Thyroid gland (tissue), 4 donors: ENCODE data around the gene CAMK1D. TPM values are rescaled to one million over a fixed set of nuclear protein-coding genes. Genes with fewer than 3 reads are reported as not detected.

Experiments
- DNase-seq, 2 donors: peaks; one replicate each; pipeline ENCODE4 v3.0.0-alpha.2; 2019
- H3K27ac ChIP-seq, 3 donors: fragments of 200-600 bp; sonication (generic); 1 replicate in 2 of 3; 2 replicates in 1 of 3; pipeline ENCODE4 v1.5.1; 2016 to 2019; ENCODE audit warnings: mild to moderate bottlenecking in 1 of 3, moderate library complexity in 1 of 3
- H3K27me3 ChIP-seq: fragments of 200-600 bp; sonication (generic); one replicate; pipeline ENCODE4 v1.5.1; 2019
- H3K36me3 ChIP-seq, 2 donors: fragments of 200-600 bp; sonication (generic); one replicate each; pipeline ENCODE4 v1.5.1; 2016 to 2019
- H3K4me1 ChIP-seq, 2 donors: fragments of 200-600 bp; sonication (generic); one replicate each; pipeline ENCODE4 v1.5.1; 2017 to 2019
- H3K4me3 ChIP-seq, 3 donors: fragments of 200-600 bp; sonication (generic); replicated peaks in 1 of 3; 1 replicate in 2 of 3; 2 replicates in 1 of 3; pipeline ENCODE4 v1.5.1; 2016; ENCODE audit warnings: mild to moderate bottlenecking in 1 of 3
- H3K9me3 ChIP-seq: fragments of 200-600 bp; sonication (generic); one replicate; pipeline ENCODE4 v1.5.1; 2017
- CTCF ChIP-seq, 6 experiments: fragments of 200-600 bp in 3 of 6; fragments of 450-650 bp in 3 of 6; sonication (generic) in 3 of 6; IDR thresholded peaks; one replicate each; pipeline ENCODE4 v1.5.1; 2016 to 2019; ENCODE audit warnings: antibody characterized with exemption in 6 of 6, mild to moderate bottlenecking in 2 of 6, inconsistent platforms in 1 of 6, moderate library complexity in 1 of 6
- POLR2A ChIP-seq, 2 donors: fragments of 450-650 bp; IDR thresholded peaks; one replicate each; pipeline ENCODE4 v1.6.1; 2017; ENCODE audit warnings: antibody characterized with exemption in 2 of 2, mild to moderate bottlenecking in 2 of 2, moderate library complexity in 1 of 2
- WGBS, 2 donors: methylation state at CpG; one replicate each; pipeline ENCODE4 v1.1.5; 2017; 5-methylcytosine and 5-hydroxymethylcytosine counted together
- intact Hi-C: fragments of 100-400 bp; cut with DNase I; formaldehyde crosslinking; loops from one replicate; pipeline ENCODE4 v1.15.1; 2023
- total RNA-seq, 4 donors: library from RNA; depleted of rRNA; stranded (reverse); fragments of >200 nt; gene quantifications; one replicate each; pipeline ENCODE4 v1.2.3, GENCODE V29; 2016

Gene CAMK1D
- total RNA-seq, 4 donors from 2014 or later = 12.2 to 29.6 (median 17.4) TPM

- no peak overlapping the region for H3K4me3 ChIP-seq
- H3K27ac ChIP-seq = no peak overlapping the region
- H3K36me3 ChIP-seq = no peaks in the 10 kb centered on the region
- TF ChIP-seq CTCF (IDR thresholded peaks at IDR 0.05) (no peak), POLR2A (IDR thresholded peaks at IDR 0.05) (no peak)
- no peak for DNase-seq
- H3K9me3 ChIP-seq = no peaks in the 10 kb centered on the region
- no peaks in the 10 kb centered on the region for H3K27me3 ChIP-seq
- WGBS, 2 donors = 93 to 95% methylated on average over 11 of the region's 11 CpGs
- intact Hi-C loops = no loop called here
- H3K4me1 ChIP-seq = no peaks in the 10 kb centered on the region
Measured at GRCh38 chr10:12409161-12409560, 59.8 kb downstream of the CAMK1D start.

GRCh38 chr10:12409613-12410012 is 60.3 kb downstream of the CAMK1D start:
- intact Hi-C loops = no loop called here
- no peaks in the 10 kb centered on the region for H3K9me3 ChIP-seq
- no peak for DNase-seq
- H3K27ac ChIP-seq = no peak overlapping the region
- H3K4me1 ChIP-seq = no peaks in the 10 kb centered on the region
- no peaks in the 10 kb centered on the region for H3K36me3 ChIP-seq
- no peak overlapping the region for H3K4me3 ChIP-seq
- WGBS, 2 donors = 97 to 99% methylated on average over 5 of the region's 5 CpGs
- no peaks in the 10 kb centered on the region for H3K27me3 ChIP-seq
- no peak for TF ChIP-seq POLR2A (IDR thresholded peaks at IDR 0.05)
- TF ChIP-seq CTCF (IDR thresholded peaks at IDR 0.05) = no peak

- Histone ChIP-seq H3K27ac (no peak overlapping the region), H3K4me3 (no peak overlapping the region), H3K27me3 (no peaks in the 10 kb centered on the region), H3K9me3 (no peaks in the 10 kb centered on the region), H3K4me1 (no peaks in the 10 kb centered on the region), H3K36me3 (no peaks in the 10 kb centered on the region)
- intact Hi-C loops = no loop called here
- no peak for DNase-seq
- 92 to 99% methylated on average over 9 of the region's 9 CpGs for WGBS, 2 donors
- TF ChIP-seq CTCF (IDR thresholded peaks at IDR 0.05) = no peak
- TF ChIP-seq POLR2A (IDR thresholded peaks at IDR 0.05) = no peak
Measured at GRCh38 chr10:12412666-12413368, 63.5 kb downstream of the CAMK1D start.

GRCh38 chr10:12413369-12413711 is 64.0 kb downstream of the CAMK1D start:
- Histone ChIP-seq H3K4me3 (no peak overlapping the region), H3K36me3 (no peaks in the 10 kb centered on the region), H3K27me3 (no peaks in the 10 kb centered on the region), H3K27ac (no peak overlapping the region), H3K9me3 (no peaks in the 10 kb centered on the region), H3K4me1 (peaks cover 0 to 3% of the 10 kb centered on the region in 2 donors)
- DNase-seq = no peak
- WGBS, 2 donors = 70 to 83% methylated on average over 1 of the region's 1 CpG
- TF ChIP-seq POLR2A (IDR thresholded peaks at IDR 0.05) = no peak
- no peak for TF ChIP-seq CTCF (IDR thresholded peaks at IDR 0.05)
- intact Hi-C loops = no loop called here

- Histone ChIP-seq H3K9me3 (no peaks in the 10 kb centered on the region), H3K27me3 (no peaks in the 10 kb centered on the region), H3K4me1 (peaks cover 6 to 13% of the 10 kb centered on the region in 2 donors), H3K36me3 (no peaks in the 10 kb centered on the region), H3K4me3 (no peak overlapping the region), H3K27ac (no peak overlapping the region)
- WGBS, 2 donors = 78 to 81% methylated on average over 9 of the region's 9 CpGs
- intact Hi-C loops = no loop called here
- TF ChIP-seq POLR2A (IDR thresholded peaks at IDR 0.05) = no peak
- TF ChIP-seq CTCF (IDR thresholded peaks at IDR 0.05) = no peak
- DNase-seq = no peak
Measured at GRCh38 chr10:12414278-12414989, 65.1 kb downstream of the CAMK1D start.
